Upper lobe of left lung (tissue), 6 donors: ENCODE data around the gene CMTM1. TPM values are rescaled to one million over a fixed set of nuclear protein-coding genes. Genes with fewer than 3 reads are reported as not detected.

Experiments
- ATAC-seq, 2 donors: fragments of 200-7000 bp; cut with Tn5 transposase; one replicate each; pipeline ENCODE4 v1.9.1; 2022; ENCODE audit warnings: mild to moderate bottlenecking in 2 of 2, moderate library complexity in 2 of 2; ENCODE audit not compliant: low FRiP score in 2 of 2
- DNase-seq, 2 donors: peaks; one replicate each; pipeline ENCODE4 v3.0.0-alpha.2; 2019 to 2020
- H3K27ac ChIP-seq, 4 donors: fragments of 200-600 bp; sonication (generic); one replicate each; pipeline ENCODE4 v1.5.1; 2016 to 2019
- H3K27me3 ChIP-seq, 4 donors: fragments of 200-600 bp; sonication (generic); one replicate each; pipeline ENCODE4 v1.5.1; 2017 to 2019
- H3K36me3 ChIP-seq, 4 donors: fragments of 200-600 bp; sonication (generic); one replicate each; pipeline ENCODE4 v1.5.1; 2016 to 2019
- H3K4me1 ChIP-seq, 4 donors: fragments of 200-600 bp; sonication (generic); one replicate each; pipeline ENCODE4 v1.5.1; 2018 to 2019
- H3K4me3 ChIP-seq, 4 donors: fragments of 200-600 bp; sonication (generic); one replicate each; pipeline ENCODE4 v1.5.1; 2017 to 2019; ENCODE audit warnings: mild to moderate bottlenecking in 2 of 4, moderate library complexity in 1 of 4
- H3K9me3 ChIP-seq, 4 donors: fragments of 200-600 bp; sonication (generic); one replicate each; pipeline ENCODE4 v1.5.1; 2018 to 2019
- CTCF ChIP-seq, 6 experiments: fragments of 450-650 bp in 4 of 6; fragments of 200-600 bp in 2 of 6; sonication (generic) in 2 of 6; IDR thresholded peaks; one replicate each; pipeline ENCODE4 v1.5.1; 2016 to 2019; ENCODE audit warnings: antibody characterized with exemption in 6 of 6
- EP300 ChIP-seq, 4 donors: sonication (generic); formaldehyde crosslinking; IDR thresholded peaks; one replicate each; pipeline ENCODE4 v1.5.1; 2017; ENCODE audit warnings: antibody characterized with exemption in 4 of 4, control low read depth in 2 of 4
- POLR2A ChIP-seq, 4 donors: fragments of 450-650 bp; IDR thresholded peaks; one replicate each; pipeline ENCODE4 v1.5.1; 2016 to 2017; ENCODE audit warnings: antibody characterized with exemption in 4 of 4, mild to moderate bottlenecking in 2 of 4
- POLR2AphosphoS5 ChIP-seq, 2 donors: sonication (generic); formaldehyde crosslinking; IDR thresholded peaks; one replicate each; pipeline ENCODE4 v1.5.1; 2017; ENCODE audit warnings: antibody characterized with exemption in 2 of 2
- WGBS, 2 donors: methylation state at CpG; one replicate each; pipeline ENCODE4 v1.1.5; 2017 to 2018; 5-methylcytosine and 5-hydroxymethylcytosine counted together
- total RNA-seq, 6 donors: library from RNA; depleted of rRNA in 4 of 6; stranded (reverse); fragments of >200 nt in 4 of 6; gene quantifications; one replicate each; pipeline versions ENCODE4 v1.1.0 to v1.2.1, GENCODE V29; 2016 to 2021
- donor health status: DM: no; HTN: no; CAD: no; lungs with moderate emphysema.
- donor health status: DM: no; HTN: yes; CAD: no; lungs with severe emphysema.

The CMTM1 gene
- total RNA-seq, 6 donors from 2014 or later, result 0.61 to 9.5 (median 2.6) TPM; not detected in 2

GRCh38 chr16:66600477-66600876 is 34.2 kb downstream of the CMTM1 start:
- Histone ChIP-seq H3K36me3 (no peaks in the 10 kb centered on the region), H3K9me3 (no peaks in the 10 kb centered on the region), H3K27ac (no peak overlapping the region), H3K4me1 (peaks cover 7 to 18% (median 11%) of the 10 kb centered on the region in 4 donors), H3K4me3 (no peak overlapping the region), H3K27me3 (no peaks in the 10 kb centered on the region)
- ATAC-seq, result no peak
- WGBS, 2 donors, result 93 to 95% methylated on average over 1 of the region's 1 CpG
- no peak for TF ChIP-seq CTCF (IDR thresholded peaks at IDR 0.05)
- no peak for TF ChIP-seq EP300 (IDR thresholded peaks at IDR 0.05)
- TF ChIP-seq POLR2AphosphoS5 (IDR thresholded peaks at IDR 0.05), result no peak
- no peak for TF ChIP-seq POLR2A (IDR thresholded peaks at IDR 0.05)
- DNase-seq, result no peak

- no peak overlapping the region for H3K27ac ChIP-seq
- 96 to 100% methylated on average over 4 to 5 of the region's 5 CpGs for WGBS, 2 donors
- no peaks in the 10 kb centered on the region for H3K9me3 ChIP-seq
- TF ChIP-seq POLR2A (IDR thresholded peaks at IDR 0.05) (no peak), EP300 (IDR thresholded peaks at IDR 0.05) (no peak)
- DNase-seq (no peak), ATAC-seq (no peak)
- H3K4me3 ChIP-seq, result no peak overlapping the region
- no peaks in the 10 kb centered on the region for H3K27me3 ChIP-seq
- peaks cover 17 to 28% (median 21%) of the 10 kb centered on the region in 4 donors for H3K4me1 ChIP-seq
- no peaks in the 10 kb centered on the region for H3K36me3 ChIP-seq
These were observed 35.2 kb downstream of the CMTM1 start for GRCh38 chr16:66601471-66601870.

- TF ChIP-seq EP300 (IDR thresholded peaks at IDR 0.05) (peak in 1 of 4 donors; percentile 25), POLR2A (IDR thresholded peaks at IDR 0.05) (peak in 1 of 4 donors; percentile 9), CTCF (IDR thresholded peaks at IDR 0.05) (no peak), POLR2AphosphoS5 (IDR thresholded peaks at IDR 0.05) (no peak)
- H3K27me3 ChIP-seq, result no peaks in the 10 kb centered on the region
- 12 to 13% methylated on average over 32 of the region's 32 CpGs for WGBS, 2 donors
These were observed 37.5 kb downstream of the CMTM1 start for GRCh38 chr16:66603537-66604375.

GRCh38 chr16:66604376-66605176 is 38.3 kb downstream of the CMTM1 start, which contains the start of gene CMTM3:
CMTM3 (plus strand) TSS chr16:66604704; CDS start chr16:66604806, 102 bp downstream.
- Histone ChIP-seq H3K27ac (peak within 1 kb of the TSS; percentile 93 to 97 (median 95)), H3K4me3 (peak within 1 kb of the TSS; percentile 72 to 83 (median 77)), H3K4me1 (peaks cover 26 to 47% (median 39%) of the 10 kb centered on the region in 4 donors), H3K36me3 (peaks cover 0 to 16% (median 6%) of the 10 kb centered on the region in 4 donors), H3K9me3 (no peaks in the 10 kb centered on the region), H3K27me3 (no peaks in the 10 kb centered on the region)
- peak; percentile 35 to 88 for ATAC-seq
- DNase-seq, result peak; percentile 56 to 95
- WGBS, 2 donors, result 0 to 1% methylated on average over 3 to 41 of the region's 96 CpGs
- TF ChIP-seq EP300 (IDR thresholded peaks at IDR 0.05) (no peak), CTCF (IDR thresholded peaks at IDR 0.05) (peak; percentile 79 to 92 (median 89)), POLR2A (IDR thresholded peaks at IDR 0.05) (no peak)

More at GRCh38 chr16:66603537-66604375, 37.5 kb downstream of the CMTM1 start:
- peak overlapping the region; percentile 72 to 83 (median 77) for H3K4me3 ChIP-seq
- peak; percentile 56 to 93 for DNase-seq
- peaks cover 24 to 44% (median 33%) of the 10 kb centered on the region in 4 donors for H3K4me1 ChIP-seq
- peak overlapping the region; percentile 93 to 97 (median 95) for H3K27ac ChIP-seq
- ATAC-seq, result peak; percentile 34 to 64
- H3K9me3 ChIP-seq, result no peaks in the 10 kb centered on the region
- peaks cover 0 to 7% (median 0%) of the 10 kb centered on the region in 4 donors for H3K36me3 ChIP-seq
